Measurements from ENCODE around the gene GLMN. TPM values are rescaled to one million over a fixed set of nuclear protein-coding genes. Genes with fewer than 3 reads are reported as not detected.

The GLMN gene
- total RNA-seq, 2 donors from 2014 or later = 27.2 to 27.7 TPM

GRCh38 chr1:92317836-92318493, 19.2 kb upstream of the GLMN start:
- H3K4me3 ChIP-seq (ENCODE audit: low read length) = no peak overlapping the region
- no peak for TF ChIP-seq CTCF (conservative IDR thresholded peaks at IDR 0.05)
- WGBS, 2 experiments (ENCODE audit: insufficient coverage in 1 of 2, insufficient read length in 1 of 2) = 60 to 82% methylated on average over 1 to 3 of the region's 3 CpGs
- H3K4me3 Mint-ChIP-seq = no peak overlapping the region
- no peak overlapping the region for H3K9ac ChIP-seq (ENCODE audit: extremely low read depth, low read length, poor library complexity, severe bottlenecking)
- H3K27ac Mint-ChIP-seq = no peak overlapping the region
- H3K9me3 Mint-ChIP-seq = no peaks in the 10 kb centered on the region
- peaks cover 35% of the 10 kb centered on the region for H3K36me3 Mint-ChIP-seq (ENCODE audit: low read depth)
- H3K4me1 ChIP-seq (ENCODE audit: control insufficient read depth, insufficient read depth, low read length) = no peaks in the 10 kb centered on the region
- no peaks in the 10 kb centered on the region for H3K9me3 ChIP-seq (ENCODE audit: control insufficient read depth, low read length)
- no peaks in the 10 kb centered on the region for H3K27me3 Mint-ChIP-seq (ENCODE audit: insufficient read depth)
- H3K4me1 Mint-ChIP-seq = peaks cover 4% of the 10 kb centered on the region
- peaks cover 14% of the 10 kb centered on the region for H3K36me3 ChIP-seq (ENCODE audit: control insufficient read depth, insufficient read depth, low read length)
- no peaks in the 10 kb centered on the region for H3K27me3 ChIP-seq (ENCODE audit: control insufficient read depth, insufficient read depth, low read length, poor library complexity, severe bottlenecking)
- no peak overlapping the region for H3K27ac ChIP-seq (ENCODE audit: low read depth, low read length)
- DNase-seq = no peak

GRCh38 chr1:92315766-92316599, 17.2 kb upstream of the GLMN start:
- peaks cover 44% of the 10 kb centered on the region for H3K36me3 Mint-ChIP-seq (ENCODE audit: low read depth)
- Histone ChIP-seq H3K4me3 (ENCODE audit: low read length) (no peak overlapping the region), H3K27ac (ENCODE audit: low read depth, low read length) (no peak overlapping the region), H3K9me3 (ENCODE audit: control insufficient read depth, low read length) (no peaks in the 10 kb centered on the region), H3K9ac (ENCODE audit: extremely low read depth, low read length, poor library complexity, severe bottlenecking) (no peak overlapping the region), H3K36me3 (ENCODE audit: control insufficient read depth, insufficient read depth, low read length) (peaks cover 26% of the 10 kb centered on the region), H3K4me1 (ENCODE audit: control insufficient read depth, insufficient read depth, low read length) (no peaks in the 10 kb centered on the region), H3K27me3 (ENCODE audit: control insufficient read depth, insufficient read depth, low read length, poor library complexity, severe bottlenecking) (no peaks in the 10 kb centered on the region)
- H3K4me1 Mint-ChIP-seq = peaks cover 4% of the 10 kb centered on the region
- H3K4me3 Mint-ChIP-seq = no peak overlapping the region
- 82 to 92% methylated on average over 3 to 6 of the region's 6 CpGs for WGBS, 2 experiments (ENCODE audit: insufficient coverage in 1 of 2, insufficient read length in 1 of 2)
- H3K27me3 Mint-ChIP-seq (ENCODE audit: insufficient read depth) = no peaks in the 10 kb centered on the region
- H3K9me3 Mint-ChIP-seq = no peaks in the 10 kb centered on the region
- no peak for TF ChIP-seq CTCF (conservative IDR thresholded peaks at IDR 0.05)
- DNase-seq = no peak
- H3K27ac Mint-ChIP-seq = no peak overlapping the region

GRCh38 chr1:92314024-92314423, 15.2 kb upstream of the GLMN start:
- H3K9me3 ChIP-seq (ENCODE audit: control insufficient read depth, low read length) = no peaks in the 10 kb centered on the region
- H3K27ac Mint-ChIP-seq = no peak overlapping the region
- H3K27ac ChIP-seq (ENCODE audit: low read depth, low read length) = no peak overlapping the region
- no peaks in the 10 kb centered on the region for H3K27me3 ChIP-seq (ENCODE audit: control insufficient read depth, insufficient read depth, low read length, poor library complexity, severe bottlenecking)
- no peak overlapping the region for H3K9ac ChIP-seq (ENCODE audit: extremely low read depth, low read length, poor library complexity, severe bottlenecking)
- peaks cover 23% of the 10 kb centered on the region for H3K36me3 ChIP-seq (ENCODE audit: control insufficient read depth, insufficient read depth, low read length)
- 94% methylated on average over 1 of the region's 1 CpG; no CpG with 5 or more reads in 1 of the 2 experiments for WGBS, 2 experiments (ENCODE audit: insufficient coverage in 1 of 2, insufficient read length in 1 of 2)
- no peaks in the 10 kb centered on the region for H3K9me3 Mint-ChIP-seq
- TF ChIP-seq CTCF (conservative IDR thresholded peaks at IDR 0.05) = no peak
- no peak for DNase-seq
- peaks cover 4% of the 10 kb centered on the region for H3K4me1 Mint-ChIP-seq
- H3K36me3 Mint-ChIP-seq (ENCODE audit: low read depth) = peaks cover 40% of the 10 kb centered on the region
- no peaks in the 10 kb centered on the region for H3K27me3 Mint-ChIP-seq (ENCODE audit: insufficient read depth)
- H3K4me3 ChIP-seq (ENCODE audit: low read length) = no peak overlapping the region
- H3K4me3 Mint-ChIP-seq = no peak overlapping the region
- H3K4me1 ChIP-seq (ENCODE audit: control insufficient read depth, insufficient read depth, low read length) = no peaks in the 10 kb centered on the region

Data from endodermal cell (in vitro differentiated cells).